ENCODE data around the gene CCDC191.

DNA sequence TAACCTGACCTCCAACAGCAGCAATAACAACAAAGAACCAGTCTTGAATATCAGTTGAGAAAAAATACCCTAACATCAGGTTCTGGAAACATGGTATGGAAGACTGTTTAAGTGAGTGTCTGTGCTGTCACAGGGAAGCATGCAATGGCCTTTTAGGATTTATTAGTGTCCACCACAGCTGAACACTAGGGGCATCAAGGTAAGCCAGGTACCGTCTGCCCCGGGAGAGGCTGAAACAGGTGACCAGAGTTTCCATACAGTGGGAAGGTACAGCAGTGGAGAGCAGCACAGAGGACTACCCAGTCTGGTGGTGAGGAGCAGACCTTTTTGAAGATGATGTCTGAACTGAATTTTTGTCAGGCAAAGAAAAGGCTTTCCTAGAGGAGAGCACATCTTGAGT is 90.2 kb downstream of the CCDC191 start:
- TF ChIP-seq, protein P1, sequence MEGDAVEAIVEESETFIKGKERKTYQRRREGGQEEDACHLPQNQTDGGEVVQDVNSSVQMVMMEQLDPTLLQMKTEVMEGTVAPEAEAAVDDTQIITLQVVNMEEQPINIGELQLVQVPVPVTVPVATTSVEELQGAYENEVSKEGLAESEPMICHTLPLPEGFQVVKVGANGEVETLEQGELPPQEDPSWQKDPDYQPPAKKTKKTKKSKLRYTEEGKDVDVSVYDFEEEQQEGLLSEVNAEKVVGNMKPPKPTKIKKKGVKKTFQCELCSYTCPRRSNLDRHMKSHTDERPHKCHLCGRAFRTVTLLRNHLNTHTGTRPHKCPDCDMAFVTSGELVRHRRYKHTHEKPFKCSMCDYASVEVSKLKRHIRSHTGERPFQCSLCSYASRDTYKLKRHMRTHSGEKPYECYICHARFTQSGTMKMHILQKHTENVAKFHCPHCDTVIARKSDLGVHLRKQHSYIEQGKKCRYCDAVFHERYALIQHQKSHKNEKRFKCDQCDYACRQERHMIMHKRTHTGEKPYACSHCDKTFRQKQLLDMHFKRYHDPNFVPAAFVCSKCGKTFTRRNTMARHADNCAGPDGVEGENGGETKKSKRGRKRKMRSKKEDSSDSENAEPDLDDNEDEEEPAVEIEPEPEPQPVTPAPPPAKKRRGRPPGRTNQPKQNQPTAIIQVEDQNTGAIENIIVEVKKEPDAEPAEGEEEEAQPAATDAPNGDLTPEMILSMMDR (IDR thresholded peaks at IDR 0.05), result no peak
- TF ChIP-seq CHD2 (IDR thresholded peaks at IDR 0.05; ENCODE audit: low read length, partially characterized antibody), result no peak
- TF ChIP-seq RFX5 (IDR thresholded peaks at IDR 0.05), result no peak
- TF ChIP-seq EP300 (IDR thresholded peaks at IDR 0.05), result no peak
- TF ChIP-seq MAZ (IDR thresholded peaks at IDR 0.05; ENCODE audit: borderline replicate concordance, low read depth, low read length), result no peak
- TF ChIP-seq POLR2A (IDR thresholded peaks at IDR 0.05; ENCODE audit: low read length), result no peak
- no peak for TF ChIP-seq NPAS2 (CRISPR knock-in tag; IDR thresholded peaks at IDR 0.05; ENCODE audit: borderline replicate concordance)
- no peak for TF ChIP-seq CEBPB (IDR thresholded peaks at IDR 0.05)
- TF ChIP-seq, protein P2, sequence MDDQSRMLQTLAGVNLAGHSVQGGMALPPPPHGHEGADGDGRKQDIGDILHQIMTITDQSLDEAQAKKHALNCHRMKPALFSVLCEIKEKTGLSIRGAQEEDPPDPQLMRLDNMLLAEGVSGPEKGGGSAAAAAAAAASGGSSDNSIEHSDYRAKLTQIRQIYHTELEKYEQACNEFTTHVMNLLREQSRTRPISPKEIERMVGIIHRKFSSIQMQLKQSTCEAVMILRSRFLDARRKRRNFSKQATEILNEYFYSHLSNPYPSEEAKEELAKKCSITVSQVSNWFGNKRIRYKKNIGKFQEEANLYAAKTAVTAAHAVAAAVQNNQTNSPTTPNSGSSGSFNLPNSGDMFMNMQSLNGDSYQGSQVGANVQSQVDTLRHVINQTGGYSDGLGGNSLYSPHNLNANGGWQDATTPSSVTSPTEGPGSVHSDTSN (IDR thresholded peaks at IDR 0.05), result no peak
- no peak for TF ChIP-seq ZFP36 (IDR thresholded peaks at IDR 0.05; ENCODE audit: borderline replicate concordance, partially characterized antibody)
- TF ChIP-seq POLR2AphosphoS2 (conservative IDR thresholded peaks at IDR 0.05; ENCODE audit: low read length), result no peak
- no peak for TF ChIP-seq FOXS1 (CRISPR knock-in tag; IDR thresholded peaks at IDR 0.05)
- no peak for TF ChIP-seq RAD21 (conservative IDR thresholded peaks at IDR 0.05 in 1 of 2, IDR thresholded peaks at IDR 0.05 in 1 of 2)

All from A549 (cell line).